ENCODE measurements around the gene IGSF9B.

Gene IGSF9B

DNA sequence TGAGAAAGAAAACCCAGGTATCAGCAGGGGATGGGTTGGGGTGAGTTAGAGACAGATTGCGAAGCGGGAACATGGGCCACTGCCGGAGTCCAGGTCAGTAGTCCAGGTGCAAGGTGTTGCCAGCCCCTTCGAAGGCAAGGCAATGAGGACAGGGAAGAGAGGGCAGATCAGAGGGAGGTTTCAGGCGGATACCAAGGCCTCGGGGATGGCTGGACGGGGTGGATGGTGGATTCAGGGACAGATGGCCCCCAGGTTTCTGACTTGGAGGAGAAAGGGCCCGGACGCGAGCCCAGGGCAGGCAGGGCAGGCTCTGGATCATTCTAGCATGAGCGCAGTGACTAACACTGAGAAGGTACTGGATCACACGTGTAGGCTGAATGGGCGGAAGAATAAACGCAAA is 25.4 kb upstream of the IGSF9B start:
- no peak overlapping the region for H3K9ac ChIP-seq
- H3K36me3 ChIP-seq (ENCODE audit: insufficient read depth): no peaks in the 10 kb centered on the region
- H3K4me1 ChIP-seq (ENCODE audit: low read depth, poor library complexity, severe bottlenecking): no peaks in the 10 kb centered on the region
- H4K20me1 ChIP-seq (ENCODE audit: insufficient read depth): no peaks in the 10 kb centered on the region
- H3K79me2 ChIP-seq (ENCODE audit: insufficient read depth, low read depth): no peaks in the 10 kb centered on the region
- H3K27ac ChIP-seq: no peak overlapping the region
- TF ChIP-seq, protein P1, sequence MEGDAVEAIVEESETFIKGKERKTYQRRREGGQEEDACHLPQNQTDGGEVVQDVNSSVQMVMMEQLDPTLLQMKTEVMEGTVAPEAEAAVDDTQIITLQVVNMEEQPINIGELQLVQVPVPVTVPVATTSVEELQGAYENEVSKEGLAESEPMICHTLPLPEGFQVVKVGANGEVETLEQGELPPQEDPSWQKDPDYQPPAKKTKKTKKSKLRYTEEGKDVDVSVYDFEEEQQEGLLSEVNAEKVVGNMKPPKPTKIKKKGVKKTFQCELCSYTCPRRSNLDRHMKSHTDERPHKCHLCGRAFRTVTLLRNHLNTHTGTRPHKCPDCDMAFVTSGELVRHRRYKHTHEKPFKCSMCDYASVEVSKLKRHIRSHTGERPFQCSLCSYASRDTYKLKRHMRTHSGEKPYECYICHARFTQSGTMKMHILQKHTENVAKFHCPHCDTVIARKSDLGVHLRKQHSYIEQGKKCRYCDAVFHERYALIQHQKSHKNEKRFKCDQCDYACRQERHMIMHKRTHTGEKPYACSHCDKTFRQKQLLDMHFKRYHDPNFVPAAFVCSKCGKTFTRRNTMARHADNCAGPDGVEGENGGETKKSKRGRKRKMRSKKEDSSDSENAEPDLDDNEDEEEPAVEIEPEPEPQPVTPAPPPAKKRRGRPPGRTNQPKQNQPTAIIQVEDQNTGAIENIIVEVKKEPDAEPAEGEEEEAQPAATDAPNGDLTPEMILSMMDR (conservative IDR thresholded peaks at IDR 0.05; ENCODE audit: low read depth, low read length): no peak
- no peaks in the 10 kb centered on the region for H3K27me3 ChIP-seq (ENCODE audit: insufficient read depth, low read depth)
- H2AFZ ChIP-seq (ENCODE audit: low read depth): no peak overlapping the region
- H3K4me3 ChIP-seq (IDR thresholded peaks at IDR 0.05; ENCODE audit: insufficient read depth, low read depth, low read length): no peak overlapping the region
- H3K4me2 ChIP-seq: no peak overlapping the region

DNA sequence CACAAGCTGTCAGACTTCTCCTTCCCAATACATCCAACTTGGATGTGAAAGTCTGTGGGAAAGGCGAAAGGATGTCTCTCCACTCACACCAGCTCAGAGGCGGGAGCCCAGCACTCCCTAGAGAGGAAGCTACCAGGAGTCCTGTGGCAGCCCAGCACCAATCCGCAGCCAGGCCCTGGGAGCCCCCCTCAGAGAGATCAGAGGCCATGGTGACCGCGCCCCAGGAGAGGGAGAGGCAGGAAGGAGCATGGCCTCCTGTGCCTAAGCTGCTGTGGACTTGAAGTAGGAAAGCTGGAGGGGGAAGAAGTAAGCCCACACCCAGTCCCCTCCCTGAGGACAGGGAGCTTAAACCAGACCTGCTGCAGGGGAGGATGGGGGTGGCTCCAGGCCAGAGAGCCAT is 24.4 kb upstream of the IGSF9B start:
- no peak overlapping the region for H3K4me2 ChIP-seq

DNA sequence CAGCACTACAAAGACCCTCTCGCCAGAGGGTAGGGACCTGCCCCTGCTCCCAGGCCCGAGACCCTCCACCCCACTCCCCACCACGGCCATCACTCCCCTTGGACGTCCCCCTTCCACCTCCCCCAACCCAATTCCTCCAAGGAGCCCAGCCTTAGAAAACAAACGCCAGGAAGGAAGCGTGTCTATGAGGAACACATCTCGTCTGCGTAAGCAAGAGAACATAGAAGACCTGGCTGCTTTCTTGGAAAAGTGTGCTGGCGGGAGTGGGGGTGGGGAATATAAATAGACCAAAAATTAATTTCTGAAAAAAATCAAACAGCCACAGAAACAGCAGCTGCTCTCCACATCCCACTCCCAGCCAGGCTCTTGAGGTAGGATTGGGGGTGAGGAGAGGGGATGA is 23.9 kb upstream of the IGSF9B start:
- Histone ChIP-seq H3K36me3 (ENCODE audit: insufficient read depth) (no peaks in the 10 kb centered on the region), H4K20me1 (ENCODE audit: insufficient read depth) (no peaks in the 10 kb centered on the region), H3K9ac (no peak overlapping the region), H2AFZ (ENCODE audit: low read depth) (no peak overlapping the region), H3K79me2 (ENCODE audit: insufficient read depth, low read depth) (no peaks in the 10 kb centered on the region), H3K27me3 (ENCODE audit: insufficient read depth, low read depth) (no peaks in the 10 kb centered on the region), H3K4me1 (ENCODE audit: low read depth, poor library complexity, severe bottlenecking) (no peaks in the 10 kb centered on the region), H3K27ac (no peak overlapping the region), H3K4me3 (IDR thresholded peaks at IDR 0.05; ENCODE audit: insufficient read depth, low read depth, low read length) (no peak overlapping the region), H3K4me2 (no peak overlapping the region)
- TF ChIP-seq, protein P1 (conservative IDR thresholded peaks at IDR 0.05; ENCODE audit: low read depth, low read length): no peak

More for the DNA sequence above, 24.4 kb upstream of the IGSF9B start:
- Histone ChIP-seq H3K27ac (no peak overlapping the region), H3K79me2 (ENCODE audit: insufficient read depth, low read depth) (no peaks in the 10 kb centered on the region), H3K4me3 (IDR thresholded peaks at IDR 0.05; ENCODE audit: insufficient read depth, low read depth, low read length) (no peak overlapping the region), H3K9ac (no peak overlapping the region), H3K27me3 (ENCODE audit: insufficient read depth, low read depth) (no peaks in the 10 kb centered on the region), H4K20me1 (ENCODE audit: insufficient read depth) (no peaks in the 10 kb centered on the region), H3K36me3 (ENCODE audit: insufficient read depth) (no peaks in the 10 kb centered on the region), H3K4me1 (ENCODE audit: low read depth, poor library complexity, severe bottlenecking) (no peaks in the 10 kb centered on the region), H2AFZ (ENCODE audit: low read depth) (no peak overlapping the region)
- TF ChIP-seq, protein P1 (conservative IDR thresholded peaks at IDR 0.05; ENCODE audit: low read depth, low read length): no peak

DNA sequence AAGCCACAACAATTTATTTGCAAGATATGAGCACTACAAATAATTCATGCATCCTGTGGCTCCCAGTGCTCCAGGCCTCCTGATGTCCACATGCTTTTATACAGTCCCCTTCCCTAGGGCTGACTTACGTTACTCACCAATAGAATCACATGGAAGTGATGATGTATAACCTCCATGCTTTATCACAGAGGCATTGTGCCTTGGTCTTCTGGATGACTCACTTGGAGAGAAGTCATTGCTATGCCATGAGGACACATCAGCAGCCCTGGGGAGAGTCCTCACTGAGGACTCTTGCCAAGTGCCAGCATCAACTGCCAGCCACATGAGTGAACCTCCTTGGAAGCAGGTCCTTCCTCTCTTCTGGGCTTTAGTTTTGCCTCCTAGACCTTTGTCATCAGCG is 22.0 kb upstream of the IGSF9B start:
- H3K4me2 ChIP-seq: no peak overlapping the region
- no peaks in the 10 kb centered on the region for H3K79me2 ChIP-seq (ENCODE audit: insufficient read depth, low read depth)
- H3K27me3 ChIP-seq (ENCODE audit: insufficient read depth, low read depth): no peaks in the 10 kb centered on the region
- H3K9ac ChIP-seq: no peak overlapping the region
- H3K4me1 ChIP-seq (ENCODE audit: low read depth, poor library complexity, severe bottlenecking): no peaks in the 10 kb centered on the region
- no peak overlapping the region for H3K27ac ChIP-seq
- H2AFZ ChIP-seq (ENCODE audit: low read depth): no peak overlapping the region
- H4K20me1 ChIP-seq (ENCODE audit: insufficient read depth): no peaks in the 10 kb centered on the region
- TF ChIP-seq, protein P1 (conservative IDR thresholded peaks at IDR 0.05; ENCODE audit: low read depth, low read length): no peak
- no peaks in the 10 kb centered on the region for H3K36me3 ChIP-seq (ENCODE audit: insufficient read depth)
- no peak overlapping the region for H3K4me3 ChIP-seq (IDR thresholded peaks at IDR 0.05; ENCODE audit: insufficient read depth, low read depth, low read length)
